ENCODE results near the gene MDN1. TPM values are rescaled to one million over a fixed set of nuclear protein-coding genes. Genes with fewer than 3 reads are reported as not detected.

Gene MDN1
- total RNA-seq, 4 donors from 2014 or later: 7.1 to 46.5 (median 34.5) TPM

- no peaks in the 10 kb centered on the region for H3K9me3 ChIP-seq
- no peak overlapping the region for H3K27ac ChIP-seq
- intact Hi-C loops (cut with DNase I; ENCODE audit: low total_unique reads): no loop called here
- H3K36me3 ChIP-seq: no peaks in the 10 kb centered on the region
- H3K27me3 ChIP-seq: no peaks in the 10 kb centered on the region
- no peak for TF ChIP-seq CTCF (IDR thresholded peaks at IDR 0.05)
- TF ChIP-seq POLR2A (IDR thresholded peaks at IDR 0.05): no peak
- H3K4me3 ChIP-seq: no peak overlapping the region
- no peaks in the 10 kb centered on the region for H3K4me1 ChIP-seq
- no peak for DNase-seq
Observed at GRCh38 chr6:89662659-89663223, 156.9 kb downstream of the MDN1 start.

GRCh38 chr6:89661559-89661958 lies 158.0 kb downstream of the MDN1 start:
- H3K36me3 ChIP-seq: no peaks in the 10 kb centered on the region
- DNase-seq: no peak
- H3K4me1 ChIP-seq: no peaks in the 10 kb centered on the region

DNA sequence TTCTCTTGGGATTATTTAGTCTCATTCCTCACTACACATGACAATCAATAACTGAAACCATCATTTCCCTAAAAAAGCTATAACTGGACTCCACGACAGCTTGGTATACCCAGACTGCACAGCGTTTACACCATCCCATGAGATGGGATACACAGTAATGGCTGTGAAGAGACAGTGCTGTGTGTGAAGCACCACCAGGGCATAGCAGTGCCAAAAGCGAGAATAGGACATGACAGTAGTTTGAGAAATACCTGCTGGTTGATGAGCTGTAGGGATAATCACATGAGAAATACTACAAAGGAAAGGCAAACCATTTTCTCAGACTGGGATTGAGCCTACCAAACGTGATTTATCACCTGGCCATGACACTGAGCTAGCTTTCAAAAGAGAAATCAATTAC lies 158.6 kb downstream of the MDN1 start:
- no peak overlapping the region for H3K27ac ChIP-seq
- TF ChIP-seq POLR2A (IDR thresholded peaks at IDR 0.05) (no peak), CTCF (IDR thresholded peaks at IDR 0.05) (no peak)
- H3K9me3 ChIP-seq: no peaks in the 10 kb centered on the region
- intact Hi-C loops (cut with DNase I; ENCODE audit: low total_unique reads): no loop called here
- no peak overlapping the region for H3K4me3 ChIP-seq
- no peaks in the 10 kb centered on the region for H3K36me3 ChIP-seq
- DNase-seq: no peak
- no peaks in the 10 kb centered on the region for H3K4me1 ChIP-seq
- H3K27me3 ChIP-seq: no peaks in the 10 kb centered on the region

More at GRCh38 chr6:89661559-89661958, 158.0 kb downstream of the MDN1 start:
- Histone ChIP-seq H3K27me3 (no peaks in the 10 kb centered on the region), H3K27ac (no peak overlapping the region), H3K9me3 (no peaks in the 10 kb centered on the region), H3K4me3 (no peak overlapping the region)
- TF ChIP-seq POLR2A (IDR thresholded peaks at IDR 0.05): no peak
- no peak for TF ChIP-seq CTCF (IDR thresholded peaks at IDR 0.05)
- intact Hi-C loops (cut with DNase I; ENCODE audit: low total_unique reads): no loop called here

- Histone ChIP-seq H3K27me3 (no peaks in the 10 kb centered on the region), H3K4me1 (no peaks in the 10 kb centered on the region), H3K27ac (no peak overlapping the region), H3K36me3 (no peaks in the 10 kb centered on the region), H3K4me3 (no peak overlapping the region), H3K9me3 (no peaks in the 10 kb centered on the region)
- intact Hi-C loops (cut with DNase I; ENCODE audit: low total_unique reads): no loop called here
- DNase-seq: no peak
- no peak for TF ChIP-seq CTCF (IDR thresholded peaks at IDR 0.05)
Observed at GRCh38 chr6:89657445-89658158, 162.0 kb downstream of the MDN1 start.

GRCh38 chr6:89655122-89655521 lies 164.5 kb downstream of the MDN1 start:
- Histone ChIP-seq H3K27ac (no peak overlapping the region), H3K4me3 (no peak overlapping the region), H3K4me1 (no peaks in the 10 kb centered on the region), H3K9me3 (no peaks in the 10 kb centered on the region), H3K27me3 (no peaks in the 10 kb centered on the region), H3K36me3 (no peaks in the 10 kb centered on the region)
- no peak for DNase-seq
- TF ChIP-seq POLR2A (IDR thresholded peaks at IDR 0.05): no peak
- no peak for TF ChIP-seq CTCF (IDR thresholded peaks at IDR 0.05)
- intact Hi-C loops (cut with DNase I; ENCODE audit: low total_unique reads): no loop called here

Data from uterus (tissue), 4 donors.